ENCODE measurements around the gene KDM8.

KDM8 gene

DNA sequence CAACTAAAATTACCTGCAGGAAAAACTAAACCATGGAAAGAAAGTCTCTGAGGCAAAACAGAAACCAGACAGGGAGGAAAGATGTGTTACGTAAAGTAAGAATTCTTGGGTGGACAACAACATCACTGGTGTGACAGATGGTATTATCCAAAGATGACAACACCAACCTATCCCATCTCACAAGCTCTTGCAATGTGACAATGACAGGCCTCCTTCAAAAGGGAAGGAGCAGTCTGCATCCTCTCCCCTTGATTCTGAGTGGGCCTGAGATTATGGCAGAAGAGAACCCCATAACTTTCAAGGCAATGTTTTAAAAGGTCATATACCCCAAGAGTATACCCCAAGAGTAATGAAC is 17.6 kb upstream of the KDM8 start:
- H2AK5ac ChIP-seq (ENCODE audit: low read length) = no peak overlapping the region
- H3K9ac ChIP-seq (ENCODE audit: low read length) = no peak overlapping the region
- H3K18ac ChIP-seq (ENCODE audit: low read length) = no peak overlapping the region
- no peaks in the 10 kb centered on the region for H3K36me3 ChIP-seq (ENCODE audit: control insufficient read depth in 1 of 2, insufficient read depth in 2 of 2, low read length in 2 of 2)
- H4K91ac ChIP-seq (ENCODE audit: low read depth, low read length) = no peak overlapping the region
- H3K14ac ChIP-seq (ENCODE audit: low read length) = no peak overlapping the region
- no peak overlapping the region for H2BK120ac ChIP-seq (ENCODE audit: insufficient read depth, low read length, poor library complexity)
- no peak overlapping the region for H3K4me2 ChIP-seq (ENCODE audit: low read length)
- no peak overlapping the region for H2BK5ac ChIP-seq (ENCODE audit: low read depth, low read length, poor library complexity)
- H4K8ac ChIP-seq (ENCODE audit: low read depth, low read length) = no peak overlapping the region
- no peaks in the 10 kb centered on the region for H3K79me1 ChIP-seq (ENCODE audit: low read length)
- WGBS (ENCODE audit: extremely low coverage, insufficient coverage, insufficient read length) = no CpG with 5 or more reads among the region's 1 CpG
- no peak overlapping the region for H2BK12ac ChIP-seq (ENCODE audit: low read length)
- H4K12ac ChIP-seq (ENCODE audit: low read depth, low read length) = no peak overlapping the region
- H3K4me3 ChIP-seq (ENCODE audit: low read depth, low read length) = no peak overlapping the region
- H3K23ac ChIP-seq (ENCODE audit: low read length) = no peak overlapping the region
- H3K79me2 ChIP-seq (ENCODE audit: control insufficient read depth, insufficient read depth, low read length, poor library complexity) = no peaks in the 10 kb centered on the region
- H2AFZ ChIP-seq (ENCODE audit: insufficient read depth, low read length, poor library complexity) = no peak overlapping the region
- H3K4ac ChIP-seq (ENCODE audit: low read depth, low read length) = no peak overlapping the region
- H3K27me3 ChIP-seq (ENCODE audit: insufficient read depth, low read length) = no peaks in the 10 kb centered on the region
- H3K9me3 ChIP-seq (ENCODE audit: insufficient read depth, low read depth, low read length) = peaks cover 2% of the 10 kb centered on the region
- DNase-seq = no peak
- no peak overlapping the region for H3K27ac ChIP-seq (ENCODE audit: low read depth, low read length)
- no peaks in the 10 kb centered on the region for H3K4me1 ChIP-seq (ENCODE audit: control insufficient read depth in 1 of 2, insufficient read depth in 2 of 2, low read length in 2 of 2)

DNA sequence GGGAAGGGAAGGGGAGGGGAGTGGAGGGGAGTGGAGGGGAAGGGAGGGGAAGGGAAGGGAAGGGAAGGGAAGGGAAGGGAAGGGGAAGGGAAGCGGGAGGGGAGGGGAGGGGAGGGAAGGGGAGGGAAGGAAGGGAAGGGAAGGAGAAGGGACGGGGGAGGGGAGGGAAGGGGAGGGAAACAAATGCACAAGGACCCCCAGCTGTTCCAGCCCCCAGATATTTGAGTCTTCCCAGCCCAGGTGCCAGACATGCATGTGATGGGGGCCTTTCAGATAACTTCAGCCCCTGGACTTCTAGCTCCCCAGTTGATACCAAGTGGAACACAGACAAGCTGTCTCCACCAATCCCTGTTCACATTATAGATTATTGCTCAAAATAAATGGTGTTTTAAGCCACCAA is 14.7 kb upstream of the KDM8 start:
- peaks cover 2% of the 10 kb centered on the region for H3K9me3 ChIP-seq (ENCODE audit: insufficient read depth, low read depth, low read length)
- no peaks in the 10 kb centered on the region for H3K79me1 ChIP-seq (ENCODE audit: low read length)
- WGBS (ENCODE audit: extremely low coverage, insufficient coverage, insufficient read length) = no CpG with 5 or more reads among the region's 2 CpGs
- DNase-seq = no peak
- H3K27ac ChIP-seq (ENCODE audit: low read depth, low read length) = no peak overlapping the region
- no peaks in the 10 kb centered on the region for H3K27me3 ChIP-seq (ENCODE audit: insufficient read depth, low read length)
- no peak overlapping the region for H3K18ac ChIP-seq (ENCODE audit: low read length)
- no peak overlapping the region for H2AK5ac ChIP-seq (ENCODE audit: low read length)
- no peak overlapping the region for H3K4me3 ChIP-seq (ENCODE audit: low read depth, low read length)
- H2BK120ac ChIP-seq (ENCODE audit: insufficient read depth, low read length, poor library complexity) = no peak overlapping the region
- no peaks in the 10 kb centered on the region for H3K79me2 ChIP-seq (ENCODE audit: control insufficient read depth, insufficient read depth, low read length, poor library complexity)
- no peaks in the 10 kb centered on the region for H3K36me3 ChIP-seq (ENCODE audit: control insufficient read depth in 1 of 2, insufficient read depth in 2 of 2, low read length in 2 of 2)
- H2BK5ac ChIP-seq (ENCODE audit: low read depth, low read length, poor library complexity) = no peak overlapping the region
- H4K12ac ChIP-seq (ENCODE audit: low read depth, low read length) = no peak overlapping the region
- no peak overlapping the region for H4K8ac ChIP-seq (ENCODE audit: low read depth, low read length)
- H4K91ac ChIP-seq (ENCODE audit: low read depth, low read length) = no peak overlapping the region
- H3K4me1 ChIP-seq (ENCODE audit: control insufficient read depth in 1 of 2, insufficient read depth in 2 of 2, low read length in 2 of 2) = peaks cover 0 to 4% of the 10 kb centered on the region in 2 experiments
- no peak overlapping the region for H3K4me2 ChIP-seq (ENCODE audit: low read length)
- H2AFZ ChIP-seq (ENCODE audit: insufficient read depth, low read length, poor library complexity) = no peak overlapping the region
- H3K23ac ChIP-seq (ENCODE audit: low read length) = no peak overlapping the region
- H3K4ac ChIP-seq (ENCODE audit: low read depth, low read length) = no peak overlapping the region
- H2BK12ac ChIP-seq (ENCODE audit: low read length) = no peak overlapping the region
- no peak overlapping the region for H3K14ac ChIP-seq (ENCODE audit: low read length)
- H3K9ac ChIP-seq (ENCODE audit: low read length) = no peak overlapping the region

DNA sequence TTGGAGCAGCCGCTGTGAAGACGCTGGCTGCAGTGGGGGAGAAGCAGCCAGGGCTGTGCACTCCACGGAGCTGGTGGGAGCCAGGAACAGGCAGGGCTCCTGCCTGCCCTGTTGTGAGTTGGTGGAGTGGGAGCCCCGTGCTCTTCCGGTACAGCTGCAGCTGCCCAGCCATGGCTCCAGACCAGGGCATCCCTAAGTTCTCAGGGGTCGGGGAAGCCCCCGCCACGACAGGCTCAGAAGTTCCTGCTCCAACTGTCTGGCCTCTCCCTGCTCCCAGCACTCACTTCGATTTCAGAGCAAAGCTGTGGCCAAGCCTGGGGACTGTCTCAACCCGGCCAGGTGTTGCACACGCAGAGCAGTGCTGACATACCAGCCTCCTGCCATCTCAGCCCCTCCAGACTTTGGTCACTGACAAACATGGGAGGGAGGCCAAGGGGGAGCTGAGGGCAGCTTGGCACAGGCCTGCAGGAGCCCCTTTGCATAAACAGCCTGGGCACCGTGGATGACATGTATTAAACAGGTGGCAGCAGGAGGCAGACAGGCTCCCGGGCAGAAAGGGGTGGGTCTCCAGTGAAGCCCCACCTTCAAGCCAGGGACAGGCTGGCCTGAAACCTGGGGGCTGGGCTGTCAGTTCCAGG is 13.9 kb upstream of the KDM8 start:
- WGBS (ENCODE audit: extremely low coverage, insufficient coverage, insufficient read length) = no CpG with 5 or more reads among the region's 13 CpGs
- H3K4me2 ChIP-seq (ENCODE audit: low read length) = no peak overlapping the region

DNA sequence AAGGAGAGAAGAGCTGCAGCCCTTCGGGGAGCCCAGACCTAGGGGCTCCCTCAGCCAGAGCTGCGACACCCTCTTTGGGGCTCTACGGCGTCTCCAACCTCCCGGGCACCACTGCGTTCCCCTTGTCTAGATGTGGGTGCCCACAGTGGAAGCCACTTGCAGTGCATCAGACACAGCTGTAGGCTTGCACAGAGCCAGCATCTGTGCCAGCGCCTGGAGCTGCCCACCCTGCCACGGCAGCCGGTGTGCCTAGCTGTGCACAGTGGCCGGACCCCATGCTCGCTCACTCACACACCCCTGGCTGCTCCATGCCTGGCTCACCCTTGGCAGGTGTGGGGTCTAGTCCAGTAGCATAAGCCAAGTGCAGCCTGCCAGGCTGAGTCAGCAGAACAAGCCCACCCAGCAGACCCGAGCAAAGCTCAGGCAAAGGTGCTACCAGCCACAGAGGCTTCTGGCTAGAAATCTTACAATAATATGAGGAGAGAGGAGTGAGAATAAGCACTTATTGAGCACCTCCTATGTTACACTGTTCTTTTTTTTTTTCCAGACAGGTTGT is 12.9 kb upstream of the KDM8 start:
- no peak overlapping the region for H4K8ac ChIP-seq (ENCODE audit: low read depth, low read length)
- no peak overlapping the region for H3K4ac ChIP-seq (ENCODE audit: low read depth, low read length)
- no peaks in the 10 kb centered on the region for H3K36me3 ChIP-seq (ENCODE audit: control insufficient read depth in 1 of 2, insufficient read depth in 2 of 2, low read length in 2 of 2)
- no peak overlapping the region for H4K91ac ChIP-seq (ENCODE audit: low read depth, low read length)
- DNase-seq = no peak
- WGBS (ENCODE audit: extremely low coverage, insufficient coverage, insufficient read length) = no CpG with 5 or more reads among the region's 12 CpGs
- no peaks in the 10 kb centered on the region for H3K79me2 ChIP-seq (ENCODE audit: control insufficient read depth, insufficient read depth, low read length, poor library complexity)
- H3K9me3 ChIP-seq (ENCODE audit: insufficient read depth, low read depth, low read length) = peaks cover 4% of the 10 kb centered on the region
- no peak overlapping the region for H2BK120ac ChIP-seq (ENCODE audit: insufficient read depth, low read length, poor library complexity)
- no peak overlapping the region for H2AFZ ChIP-seq (ENCODE audit: insufficient read depth, low read length, poor library complexity)
- no peak overlapping the region for H3K27ac ChIP-seq (ENCODE audit: low read depth, low read length)
- H3K4me2 ChIP-seq (ENCODE audit: low read length) = no peak overlapping the region
- H3K9ac ChIP-seq (ENCODE audit: low read length) = no peak overlapping the region
- no peak overlapping the region for H3K23ac ChIP-seq (ENCODE audit: low read length)
- no peak overlapping the region for H4K12ac ChIP-seq (ENCODE audit: low read depth, low read length)
- no peak overlapping the region for H2AK5ac ChIP-seq (ENCODE audit: low read length)
- no peaks in the 10 kb centered on the region for H3K27me3 ChIP-seq (ENCODE audit: insufficient read depth, low read length)
- H3K4me1 ChIP-seq (ENCODE audit: control insufficient read depth in 1 of 2, insufficient read depth in 2 of 2, low read length in 2 of 2) = peaks cover 0 to 4% of the 10 kb centered on the region in 2 experiments
- H3K18ac ChIP-seq (ENCODE audit: low read length) = no peak overlapping the region
- no peak overlapping the region for H3K14ac ChIP-seq (ENCODE audit: low read length)
- H2BK12ac ChIP-seq (ENCODE audit: low read length) = no peak overlapping the region
- no peaks in the 10 kb centered on the region for H3K79me1 ChIP-seq (ENCODE audit: low read length)
- no peak overlapping the region for H2BK5ac ChIP-seq (ENCODE audit: low read depth, low read length, poor library complexity)
- no peak overlapping the region for H3K4me3 ChIP-seq (ENCODE audit: low read depth, low read length)

More for the DNA sequence above, 13.9 kb upstream of the KDM8 start:
- Histone ChIP-seq H2BK12ac (ENCODE audit: low read length) (no peak overlapping the region), H2AFZ (ENCODE audit: insufficient read depth, low read length, poor library complexity) (no peak overlapping the region), H3K18ac (ENCODE audit: low read length) (no peak overlapping the region), H3K23ac (ENCODE audit: low read length) (no peak overlapping the region), H3K27ac (ENCODE audit: low read depth, low read length) (no peak overlapping the region), H2BK120ac (ENCODE audit: insufficient read depth, low read length, poor library complexity) (no peak overlapping the region), H2BK5ac (ENCODE audit: low read depth, low read length, poor library complexity) (no peak overlapping the region), H3K9me3 (ENCODE audit: insufficient read depth, low read depth, low read length) (peaks cover 2% of the 10 kb centered on the region), H3K79me1 (ENCODE audit: low read length) (no peaks in the 10 kb centered on the region), H3K36me3 (ENCODE audit: control insufficient read depth in 1 of 2, insufficient read depth in 2 of 2, low read length in 2 of 2) (no peaks in the 10 kb centered on the region), H3K4ac (ENCODE audit: low read depth, low read length) (no peak overlapping the region), H4K12ac (ENCODE audit: low read depth, low read length) (no peak overlapping the region), H2AK5ac (ENCODE audit: low read length) (no peak overlapping the region), H3K4me1 (ENCODE audit: control insufficient read depth in 1 of 2, insufficient read depth in 2 of 2, low read length in 2 of 2) (peaks cover 0 to 4% of the 10 kb centered on the region in 2 experiments), H3K27me3 (ENCODE audit: insufficient read depth, low read length) (no peaks in the 10 kb centered on the region), H3K4me3 (ENCODE audit: low read depth, low read length) (no peak overlapping the region), H3K14ac (ENCODE audit: low read length) (no peak overlapping the region), H3K9ac (ENCODE audit: low read length) (no peak overlapping the region), H4K8ac (ENCODE audit: low read depth, low read length) (no peak overlapping the region), H3K79me2 (ENCODE audit: control insufficient read depth, insufficient read depth, low read length, poor library complexity) (no peaks in the 10 kb centered on the region), H4K91ac (ENCODE audit: low read depth, low read length) (no peak overlapping the region)
- no peak for DNase-seq
